ENCODE data around the gene TRABD2B. TPM values are rescaled to one million over a fixed set of nuclear protein-coding genes. Genes with fewer than 3 reads are reported as not detected.

TRABD2B gene
- total RNA-seq, 2 donors from 2014 or later, result 1.1 to 2.1 TPM

- Histone ChIP-seq H3K27ac (no peak overlapping the region), H3K27me3 (replicated peaks; ENCODE audit: insufficient read depth) (no peaks in the 10 kb centered on the region), H3K9me3 (no peaks in the 10 kb centered on the region), H3K4me1 (replicated peaks) (no peaks in the 10 kb centered on the region), H3K36me3 (no peaks in the 10 kb centered on the region), H3K4me3 (no peak overlapping the region)
- peak; percentile 84 for TF ChIP-seq POLR2AphosphoS5 (IDR thresholded peaks at IDR 0.05)
- no peak for TF ChIP-seq CTCF (IDR thresholded peaks at IDR 0.05)
- intact Hi-C loops (cut with DNase I), result no loop called here
- peak; percentile 84 for DNase-seq (ENCODE audit: low spot score)
- WGBS, result 35% methylated on average over 6 of the region's 6 CpGs
Measured at GRCh38 chr1:48019714-48020315, 22.6 kb upstream of the TRABD2B start.

GRCh38 chr1:48018799-48019198 lies 21.6 kb upstream of the TRABD2B start:
- WGBS, result 51% methylated on average over 5 of the region's 5 CpGs
- no peak overlapping the region for H3K27ac ChIP-seq
- no peaks in the 10 kb centered on the region for H3K9me3 ChIP-seq
- DNase-seq (ENCODE audit: low spot score), result peak; percentile 39
- no peaks in the 10 kb centered on the region for H3K4me1 ChIP-seq (replicated peaks)
- H3K27me3 ChIP-seq (replicated peaks; ENCODE audit: insufficient read depth), result no peaks in the 10 kb centered on the region
- no peak for TF ChIP-seq POLR2AphosphoS5 (IDR thresholded peaks at IDR 0.05)
- TF ChIP-seq CTCF (IDR thresholded peaks at IDR 0.05), result no peak
- no peak for TF ChIP-seq POLR2A (IDR thresholded peaks at IDR 0.05)
- H3K4me3 ChIP-seq, result no peak overlapping the region
- intact Hi-C loops (cut with DNase I), result no loop called here
- H3K36me3 ChIP-seq, result no peaks in the 10 kb centered on the region

- 69% methylated on average over 4 of the region's 4 CpGs for WGBS
- intact Hi-C loops (cut with DNase I), result no loop called here
- Histone ChIP-seq H3K4me3 (no peak overlapping the region), H3K36me3 (no peaks in the 10 kb centered on the region), H3K9me3 (no peaks in the 10 kb centered on the region), H3K27ac (no peak overlapping the region), H3K27me3 (replicated peaks; ENCODE audit: insufficient read depth) (no peaks in the 10 kb centered on the region), H3K4me1 (replicated peaks) (no peaks in the 10 kb centered on the region)
- TF ChIP-seq POLR2A (IDR thresholded peaks at IDR 0.05) (no peak), POLR2AphosphoS5 (IDR thresholded peaks at IDR 0.05) (no peak), CTCF (IDR thresholded peaks at IDR 0.05) (no peak)
- DNase-seq (ENCODE audit: low spot score), result no peak
Measured at GRCh38 chr1:48017716-48018115, 20.5 kb upstream of the TRABD2B start.

- intact Hi-C loops (cut with DNase I), result no loop called here
- Histone ChIP-seq H3K4me1 (replicated peaks) (no peaks in the 10 kb centered on the region), H3K9me3 (no peaks in the 10 kb centered on the region), H3K36me3 (no peaks in the 10 kb centered on the region), H3K27me3 (replicated peaks; ENCODE audit: insufficient read depth) (no peaks in the 10 kb centered on the region), H3K4me3 (no peak overlapping the region), H3K27ac (no peak overlapping the region)
- TF ChIP-seq CTCF (IDR thresholded peaks at IDR 0.05) (no peak), POLR2AphosphoS5 (IDR thresholded peaks at IDR 0.05) (no peak), POLR2A (IDR thresholded peaks at IDR 0.05) (no peak)
- WGBS, result 75% methylated on average over 7 of the region's 7 CpGs
- DNase-seq (ENCODE audit: low spot score), result no peak
Measured at GRCh38 chr1:48016515-48016914, 19.3 kb upstream of the TRABD2B start.

- Histone ChIP-seq H3K36me3 (no peaks in the 10 kb centered on the region), H3K4me1 (replicated peaks) (no peaks in the 10 kb centered on the region), H3K4me3 (no peak overlapping the region), H3K9me3 (no peaks in the 10 kb centered on the region), H3K27me3 (replicated peaks; ENCODE audit: insufficient read depth) (no peaks in the 10 kb centered on the region), H3K27ac (no peak overlapping the region)
- DNase-seq (ENCODE audit: low spot score), result no peak
- TF ChIP-seq POLR2AphosphoS5 (IDR thresholded peaks at IDR 0.05) (no peak), POLR2A (IDR thresholded peaks at IDR 0.05) (no peak), CTCF (IDR thresholded peaks at IDR 0.05) (no peak)
- intact Hi-C loops (cut with DNase I), result no loop called here
Measured at GRCh38 chr1:48013270-48013669, 16.1 kb upstream of the TRABD2B start.

Measured in prostate gland (tissue), 2 donors.